ENCODE data around the gene PAX1.

The PAX1 gene

DNA sequence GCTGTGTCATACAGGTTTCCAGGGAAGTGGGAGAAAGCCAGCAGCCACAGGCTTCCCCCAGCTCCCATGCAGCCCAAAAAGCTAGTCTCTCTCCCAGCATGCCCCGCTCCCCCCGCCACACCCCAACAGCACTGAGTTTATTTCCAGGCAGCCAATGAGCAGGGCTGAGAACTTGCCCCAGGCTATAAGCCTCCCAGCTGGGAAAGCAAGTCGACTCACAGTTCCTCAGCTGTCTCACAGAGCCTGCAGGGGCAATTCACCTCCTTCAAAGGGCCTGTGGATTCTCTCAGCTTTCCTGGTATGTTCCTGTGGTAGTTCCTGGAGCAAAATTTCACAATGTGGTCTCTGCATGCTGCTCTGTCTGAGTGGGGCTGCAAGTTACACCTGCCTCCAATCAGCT is 34.2 kb downstream of the PAX1 start:
- DNase-seq: no peak

- no peak for DNase-seq
Measured at GRCh38 chr20:21741266-21741665, 35.8 kb downstream of the PAX1 start.

- DNase-seq: no peak
Measured at GRCh38 chr20:21762646-21763045, 57.2 kb downstream of the PAX1 start.

DNA sequence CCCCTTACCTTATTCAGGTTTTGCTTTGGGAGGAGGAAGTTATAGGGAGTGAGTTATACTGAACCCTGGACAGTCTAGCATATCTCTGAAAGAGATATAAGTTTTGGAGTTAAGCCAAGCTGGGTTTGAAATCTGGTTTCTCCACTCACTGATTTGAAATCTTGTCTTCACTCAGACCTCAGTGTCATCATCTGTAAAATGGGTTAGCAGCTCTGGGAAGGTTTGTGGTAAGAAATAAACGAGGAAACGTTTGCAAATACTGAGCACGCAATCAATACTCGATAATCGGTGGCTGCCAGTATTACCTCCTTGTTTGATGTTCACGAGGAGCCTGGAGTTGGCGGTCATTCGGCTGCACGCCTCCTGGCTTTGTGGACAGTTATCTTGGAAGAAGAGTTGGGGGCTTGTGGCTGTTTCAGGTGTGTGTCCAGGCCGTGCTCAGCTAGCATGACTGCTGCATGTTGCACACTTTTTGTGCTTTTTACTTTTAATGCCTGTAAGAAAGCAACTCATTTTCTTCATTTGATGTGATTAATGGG is 61.8 kb downstream of the PAX1 start:
- no peak for DNase-seq

- DNase-seq: no peak
Measured at GRCh38 chr20:21767739-21768223, 62.3 kb downstream of the PAX1 start.

Measured in NCI-H1105 (cell line).